HepG2 (cell line): Measurements from ENCODE around the gene CLEC20A. TPM values are rescaled to one million over a fixed set of nuclear protein-coding genes. Genes with fewer than 3 reads are reported as not detected.

Source experiments
- ATF7-NPFF ChIP-seq: sonication (generic); formaldehyde crosslinking; IDR thresholded peaks from 2 replicates; pipeline ENCODE4 v1.8.1; 2023; ENCODE audit warnings: mild to moderate bottlenecking, low read depth, missing genetic modification reagents, moderate library complexity
- CBX5 ChIP-seq: sonication (generic); formaldehyde crosslinking; IDR thresholded peaks from 2 replicates; pipeline ENCODE4 v1.4.0; 2020; ENCODE audit warnings: missing genetic modification reagents, borderline replicate concordance
- GATAD2A ChIP-seq: IDR thresholded peaks from 2 replicates; pipeline ENCODE4 v1.6.1; 2016
- GRHL1 ChIP-seq: sonication (generic); formaldehyde crosslinking; conservative IDR thresholded peaks from 2 replicates; pipeline ENCODE4 v1.8.0; 2022; ENCODE audit warnings: missing genetic modification reagents
- IRF9 ChIP-seq: sonication (generic); formaldehyde crosslinking; IDR thresholded peaks from 2 replicates; pipeline ENCODE4 v1.8.0; 2022; ENCODE audit warnings: missing genetic modification reagents, mild to moderate bottlenecking, borderline replicate concordance
- KAT8 ChIP-seq: IDR thresholded peaks from 2 replicates; pipeline ENCODE4 v1.6.1; 2016; ENCODE audit warnings: missing genetic modification reagents, missing compliant biosample characterization
- KDM3A ChIP-seq: IDR thresholded peaks from 2 replicates; pipeline ENCODE4 v1.6.1; 2018; ENCODE audit warnings: low read depth, missing compliant biosample characterization
- MAFG ChIP-seq: sonication (generic); formaldehyde crosslinking; IDR thresholded peaks from 2 replicates; pipeline ENCODE4 v1.5.1; 2020; ENCODE audit warnings: mild to moderate bottlenecking, missing genetic modification reagents
- PREB ChIP-seq: sonication (generic); formaldehyde crosslinking; IDR thresholded peaks from 2 replicates; pipeline ENCODE4 v1.4.0; 2020; ENCODE audit warnings: missing genetic modification reagents
- RBAK ChIP-seq: sonication (generic); formaldehyde crosslinking; IDR thresholded peaks from 2 replicates; pipeline ENCODE4 v1.5.1; 2020; ENCODE audit warnings: mild to moderate bottlenecking, missing genetic modification reagents
- SCMH1 ChIP-seq: sonication (generic); formaldehyde crosslinking; IDR thresholded peaks from 2 replicates; pipeline ENCODE4 v1.9.0; 2021; ENCODE audit warnings: missing genetic modification reagents, mild to moderate bottlenecking, borderline replicate concordance
- SMAD3 ChIP-seq: sonication (generic); formaldehyde crosslinking; IDR thresholded peaks from 2 replicates; pipeline ENCODE4 v1.4.0; 2020; ENCODE audit warnings: missing genetic modification reagents
- TBX2 ChIP-seq: sonication (generic); formaldehyde crosslinking; IDR thresholded peaks from 2 replicates; pipeline ENCODE4 v1.5.0; 2020; ENCODE audit warnings: missing genetic modification reagents, mild to moderate bottlenecking, borderline replicate concordance
- ZBTB3 ChIP-seq: sonication (generic); formaldehyde crosslinking; IDR thresholded peaks from 2 replicates; pipeline ENCODE4 v1.4.0; 2020; ENCODE audit warnings: low read depth, mild to moderate bottlenecking, moderate library complexity, missing genetic modification reagents, borderline replicate concordance
- ZFP82 ChIP-seq: sonication (generic); formaldehyde crosslinking; IDR thresholded peaks from 2 replicates; pipeline ENCODE4 v1.5.1; 2020; ENCODE audit warnings: mild to moderate bottlenecking, missing genetic modification reagents, borderline replicate concordance
- ZGPAT ChIP-seq: IDR thresholded peaks from 2 replicates; pipeline ENCODE4 v1.6.1; 2016; ENCODE audit warnings: mild to moderate bottlenecking
- ZNF18 ChIP-seq: sonication (generic); formaldehyde crosslinking; IDR thresholded peaks from 2 replicates; pipeline ENCODE4 v1.8.0; 2022; ENCODE audit warnings: mild to moderate bottlenecking, missing genetic modification reagents; ENCODE audit not compliant: insufficient replicate concordance
- ZNF296 ChIP-seq: sonication (generic); formaldehyde crosslinking; conservative IDR thresholded peaks from 2 replicates; pipeline ENCODE4 v1.5.0; 2020; ENCODE audit warnings: mild to moderate bottlenecking, missing genetic modification reagents
- ZNF383 ChIP-seq: sonication (generic); formaldehyde crosslinking; IDR thresholded peaks from 2 replicates; pipeline ENCODE4 v1.4.0; 2020; ENCODE audit warnings: missing genetic modification reagents, mild to moderate bottlenecking, borderline replicate concordance
- ZNF484 ChIP-seq: sonication (generic); formaldehyde crosslinking; IDR thresholded peaks from 2 replicates; pipeline ENCODE4 v1.5.1; 2020; ENCODE audit warnings: mild to moderate bottlenecking, low read depth, missing genetic modification reagents, borderline replicate concordance
- ZNF562 ChIP-seq: sonication (generic); formaldehyde crosslinking; IDR thresholded peaks from 2 replicates; pipeline ENCODE4 v1.8.0; 2022; ENCODE audit warnings: missing genetic modification reagents, borderline replicate concordance
- ZNF678 ChIP-seq: sonication (generic); formaldehyde crosslinking; IDR thresholded peaks from 2 replicates; pipeline ENCODE4 v1.4.0; 2020; ENCODE audit warnings: mild to moderate bottlenecking, missing genetic modification reagents
- ZNF777 ChIP-seq: sonication (generic); formaldehyde crosslinking; IDR thresholded peaks from 2 replicates; pipeline ENCODE4 v1.4.0; 2020; ENCODE audit warnings: missing genetic modification reagents
- polyA plus RNA-seq, 8 experiments: library from polyadenylated mRNA; depleted of rRNA in 3 of 8; stranded (reverse) in 7 of 8; unstranded in 1 of 8; fragments of >200 nt; fragmentation: Illumina TruSeq in 4 of 8; extraction: Trizol in 4 of 8; gene quantifications; 2 replicates each; pipeline versions ENCODE4 v1.2.1 to v1.2.3, GENCODE V29; 2011 to 2016; ENCODE audit warnings: low read depth in 4 of 8, missing spikeins in 1 of 8, mixed read lengths in 1 of 8; ENCODE audit not compliant: insufficient read depth in 1 of 8
- total RNA-seq, 5 experiments: library from RNA; depleted of rRNA; stranded (reverse); fragments of >200 nt; fragmentation: Illumina TruSeq; extraction: Trizol; gene quantifications; 2 replicates each; pipeline ENCODE4 v1.2.3, GENCODE V29; 2016; ENCODE audit warnings: low read depth in 1 of 5

Gene CLEC20A
- total and polyA plus RNA-seq, 2 of the 13 experiments (the other 11 are each of a cell fraction or from before 2014, with no cell fraction given): not detected

- TF ChIP-seq PREB (CRISPR knock-in tag) (no peak), TBX2 (CRISPR knock-in tag) (no peak), ZGPAT (CRISPR knock-in tag) (no peak; the same call in 1 of the 2 replicates), ZNF484 (CRISPR knock-in tag) (no peak), KAT8 (CRISPR knock-in tag) (no peak), ATF7-NPFF (CRISPR knock-in tag) (peak; percentile 53; the same call in 1 of the 2 replicates), ZNF562 (CRISPR knock-in tag) (no peak), ZNF296 (CRISPR knock-in tag) (no peak), IRF9 (peak; percentile 16; the same call in 1 of the 2 replicates), ZNF18 (no peak), SMAD3 (peak; percentile 57; the same call in 1 of the 2 replicates), CBX5 (CRISPR knock-in tag) (no peak), MAFG (CRISPR knock-in tag) (no peak), SCMH1 (CRISPR knock-in tag) (no peak), KDM3A (CRISPR knock-in tag) (no peak), ZNF777 (CRISPR knock-in tag) (peak; percentile 83), ZNF383 (CRISPR knock-in tag) (no peak), ZNF678 (CRISPR knock-in tag) (no peak), GATAD2A (no peak), GRHL1 (CRISPR knock-in tag) (no peak), ZBTB3 (no peak), ZFP82 (no peak), RBAK (CRISPR knock-in tag) (no peak)
Measured at GRCh38 chr1:178542554-178543289, 46.0 kb upstream of the CLEC20A start (continued).
